ENCODE measurements around the gene GLIS1. TPM values are rescaled to one million over a fixed set of nuclear protein-coding genes. Genes with fewer than 3 reads are reported as not detected.

GLIS1 gene
- total RNA-seq, 1 donor from 2014 or later: 0.16 TPM

DNA sequence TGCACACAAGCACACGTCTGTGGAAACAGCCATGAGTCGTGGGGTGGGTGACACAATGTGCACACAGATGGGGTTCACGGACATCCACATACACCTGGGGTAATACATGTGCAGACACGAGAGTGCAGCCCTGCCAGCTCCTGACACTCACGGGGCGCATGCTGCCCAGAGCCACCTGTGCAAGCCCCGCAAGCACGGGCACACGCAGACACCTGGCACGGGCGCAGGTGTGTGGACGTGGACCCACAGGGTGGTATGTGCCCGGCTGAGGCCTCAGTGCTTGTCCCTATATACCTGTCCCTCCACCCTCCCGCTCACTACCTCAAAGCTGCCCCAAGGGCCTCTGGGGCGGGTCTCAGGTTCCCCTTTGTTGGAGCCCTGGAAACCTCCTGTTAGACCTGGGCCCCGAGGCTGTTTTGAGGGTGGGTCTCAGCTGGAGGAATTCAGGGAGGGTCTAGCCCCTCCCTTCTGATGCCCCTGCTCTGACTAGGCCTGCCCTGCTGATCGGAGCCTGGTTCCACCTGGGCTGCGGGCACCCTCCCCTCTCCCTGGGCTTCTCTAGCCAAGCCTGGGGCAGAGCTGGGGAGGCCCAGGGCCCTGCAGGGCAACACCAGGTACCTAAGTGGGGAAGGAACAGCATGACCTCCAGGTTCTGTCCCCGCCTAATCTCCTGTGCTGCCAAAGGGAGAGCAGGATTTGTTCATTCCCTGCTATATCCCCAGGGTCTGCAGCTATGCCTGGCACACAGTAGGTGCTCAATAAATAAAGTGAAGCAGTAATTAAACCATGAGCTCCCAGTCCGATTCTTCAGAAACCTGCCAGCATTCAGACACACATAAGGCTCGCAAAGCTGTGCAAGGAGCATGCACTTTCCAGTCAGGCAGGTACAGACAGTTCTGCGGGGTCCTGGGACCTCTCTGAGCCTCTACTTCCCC is 230.6 kb downstream of the GLIS1 start:
- Histone ChIP-seq H3K27me3 (ENCODE audit: low read depth) (peaks cover 53% of the 10 kb centered on the region), H3K4me1 (peaks cover 13% of the 10 kb centered on the region), H3K27ac (replicated peaks) (no peak overlapping the region), H3K9me3 (replicated peaks) (no peaks in the 10 kb centered on the region), H3K4me3 (no peak overlapping the region), H3K36me3 (no peaks in the 10 kb centered on the region)
- DNase-seq: no peak
- TF ChIP-seq, protein P1, sequence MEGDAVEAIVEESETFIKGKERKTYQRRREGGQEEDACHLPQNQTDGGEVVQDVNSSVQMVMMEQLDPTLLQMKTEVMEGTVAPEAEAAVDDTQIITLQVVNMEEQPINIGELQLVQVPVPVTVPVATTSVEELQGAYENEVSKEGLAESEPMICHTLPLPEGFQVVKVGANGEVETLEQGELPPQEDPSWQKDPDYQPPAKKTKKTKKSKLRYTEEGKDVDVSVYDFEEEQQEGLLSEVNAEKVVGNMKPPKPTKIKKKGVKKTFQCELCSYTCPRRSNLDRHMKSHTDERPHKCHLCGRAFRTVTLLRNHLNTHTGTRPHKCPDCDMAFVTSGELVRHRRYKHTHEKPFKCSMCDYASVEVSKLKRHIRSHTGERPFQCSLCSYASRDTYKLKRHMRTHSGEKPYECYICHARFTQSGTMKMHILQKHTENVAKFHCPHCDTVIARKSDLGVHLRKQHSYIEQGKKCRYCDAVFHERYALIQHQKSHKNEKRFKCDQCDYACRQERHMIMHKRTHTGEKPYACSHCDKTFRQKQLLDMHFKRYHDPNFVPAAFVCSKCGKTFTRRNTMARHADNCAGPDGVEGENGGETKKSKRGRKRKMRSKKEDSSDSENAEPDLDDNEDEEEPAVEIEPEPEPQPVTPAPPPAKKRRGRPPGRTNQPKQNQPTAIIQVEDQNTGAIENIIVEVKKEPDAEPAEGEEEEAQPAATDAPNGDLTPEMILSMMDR (IDR thresholded peaks at IDR 0.05; ENCODE audit: borderline replicate concordance): no peak
- intact Hi-C loops (cut with micrococcal nuclease): no loop called here

DNA sequence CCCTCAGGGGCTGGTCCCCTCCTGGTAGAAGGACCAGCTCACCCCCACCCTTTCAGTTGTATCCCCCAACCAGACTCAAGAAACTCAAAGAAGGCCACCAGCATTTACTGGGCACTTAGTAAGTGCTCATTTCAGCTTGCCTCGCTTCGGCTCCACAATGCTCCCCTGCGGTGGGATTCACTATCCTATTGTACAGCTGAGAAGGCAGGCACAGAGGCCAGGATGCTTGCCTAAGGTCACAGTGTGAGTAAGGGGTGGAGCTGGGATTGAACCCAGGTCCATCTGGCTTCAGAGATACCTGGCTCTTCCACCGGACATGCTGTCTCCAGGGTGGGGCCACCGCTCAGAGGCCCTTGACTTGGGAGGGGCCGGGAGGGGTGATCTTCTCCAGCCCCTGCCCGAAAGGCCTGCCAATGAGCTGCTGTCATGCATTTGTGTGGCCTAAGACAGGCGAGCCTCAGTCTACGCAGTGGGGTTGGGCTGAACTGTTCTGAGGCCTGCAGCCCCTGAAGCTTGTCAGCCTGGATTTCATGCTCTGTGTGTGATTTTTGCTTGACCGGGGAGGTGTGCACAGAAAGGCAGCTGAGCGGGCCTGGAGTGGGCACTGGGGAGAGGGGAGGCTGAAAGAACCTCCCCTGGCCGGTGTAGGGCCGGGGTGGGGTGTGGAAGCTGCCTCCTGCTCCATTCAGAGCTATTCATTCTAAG is 231.7 kb downstream of the GLIS1 start:
- Histone ChIP-seq H3K4me1 (peaks cover 13% of the 10 kb centered on the region), H3K36me3 (no peaks in the 10 kb centered on the region), H3K27ac (replicated peaks) (no peak overlapping the region), H3K4me3 (no peak overlapping the region), H3K9me3 (replicated peaks) (no peaks in the 10 kb centered on the region), H3K27me3 (ENCODE audit: low read depth) (peaks cover 58% of the 10 kb centered on the region)
- no peak for DNase-seq
- TF ChIP-seq, protein P1 (IDR thresholded peaks at IDR 0.05; ENCODE audit: borderline replicate concordance): no peak
- intact Hi-C loops (cut with micrococcal nuclease): no loop called here

DNA sequence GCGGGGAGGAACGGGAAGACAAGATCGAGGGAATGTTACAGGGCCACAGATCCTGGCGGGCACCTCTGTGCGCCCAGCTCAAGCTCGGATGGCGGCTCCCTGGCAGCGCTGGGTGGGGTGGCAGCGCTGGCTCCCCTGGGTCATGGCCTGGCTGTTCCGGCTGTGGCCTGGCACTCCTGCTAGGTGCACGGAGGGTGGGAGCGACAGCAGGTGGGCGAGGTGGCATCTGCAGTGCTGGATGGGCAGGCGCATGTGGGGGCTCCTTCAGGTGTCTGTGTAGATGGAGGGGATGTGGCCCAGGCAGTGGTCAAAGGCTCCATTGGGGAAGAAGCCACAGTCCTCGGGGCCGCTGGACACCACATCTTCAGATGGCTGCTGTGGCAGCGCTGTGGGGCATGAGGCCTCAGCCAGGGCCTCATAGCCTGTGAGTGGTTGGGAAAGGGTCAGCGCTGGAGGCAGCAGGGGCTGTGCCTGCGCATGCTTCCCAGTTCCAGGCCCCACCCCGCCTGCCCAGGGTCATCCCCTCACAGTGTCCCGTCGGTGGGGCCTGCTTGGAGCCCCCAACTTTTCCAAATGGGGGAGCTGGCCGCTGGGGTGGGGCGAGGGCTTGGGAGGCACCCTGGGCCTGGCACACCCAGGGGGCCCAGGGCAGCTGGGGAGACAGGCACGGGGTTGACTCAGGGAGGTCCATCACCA is 232.5 kb downstream of the GLIS1 start:
- Histone ChIP-seq H3K27me3 (ENCODE audit: low read depth) (peaks cover 61% of the 10 kb centered on the region), H3K27ac (replicated peaks) (no peak overlapping the region), H3K36me3 (no peaks in the 10 kb centered on the region), H3K4me3 (no peak overlapping the region), H3K4me1 (peaks cover 7% of the 10 kb centered on the region), H3K9me3 (replicated peaks) (no peaks in the 10 kb centered on the region)
- no peak for DNase-seq
- intact Hi-C loops (cut with micrococcal nuclease): no loop called here
- TF ChIP-seq, protein P1 (IDR thresholded peaks at IDR 0.05; ENCODE audit: borderline replicate concordance): no peak

DNA sequence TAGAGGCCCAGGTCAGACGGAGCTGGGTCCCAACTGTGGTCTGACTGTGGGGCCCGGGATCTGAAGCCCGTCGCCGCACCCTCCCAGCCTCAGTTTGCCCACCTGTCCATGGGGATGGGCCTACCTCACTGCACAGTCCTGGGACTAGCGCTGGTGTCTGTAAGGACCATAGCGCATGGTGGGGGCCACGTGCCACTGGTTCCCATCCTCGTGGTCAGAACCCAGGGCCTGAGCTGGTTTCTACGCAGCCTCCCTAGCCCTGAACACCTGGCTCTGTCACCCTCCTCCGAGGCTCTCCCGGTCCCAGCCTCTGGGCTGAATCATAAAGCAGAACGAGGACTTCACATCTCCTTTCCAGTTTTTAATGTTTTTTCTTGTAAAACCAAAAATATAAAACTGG is 233.1 kb downstream of the GLIS1 start:
- DNase-seq: no peak
- Histone ChIP-seq H3K4me3 (no peak overlapping the region), H3K9me3 (replicated peaks) (no peaks in the 10 kb centered on the region), H3K4me1 (peaks cover 2% of the 10 kb centered on the region), H3K27ac (replicated peaks) (no peak overlapping the region), H3K36me3 (no peaks in the 10 kb centered on the region), H3K27me3 (ENCODE audit: low read depth) (peaks cover 67% of the 10 kb centered on the region)
- intact Hi-C loops (cut with micrococcal nuclease): no loop called here
- TF ChIP-seq, protein P1 (IDR thresholded peaks at IDR 0.05; ENCODE audit: borderline replicate concordance): no peak

DNA sequence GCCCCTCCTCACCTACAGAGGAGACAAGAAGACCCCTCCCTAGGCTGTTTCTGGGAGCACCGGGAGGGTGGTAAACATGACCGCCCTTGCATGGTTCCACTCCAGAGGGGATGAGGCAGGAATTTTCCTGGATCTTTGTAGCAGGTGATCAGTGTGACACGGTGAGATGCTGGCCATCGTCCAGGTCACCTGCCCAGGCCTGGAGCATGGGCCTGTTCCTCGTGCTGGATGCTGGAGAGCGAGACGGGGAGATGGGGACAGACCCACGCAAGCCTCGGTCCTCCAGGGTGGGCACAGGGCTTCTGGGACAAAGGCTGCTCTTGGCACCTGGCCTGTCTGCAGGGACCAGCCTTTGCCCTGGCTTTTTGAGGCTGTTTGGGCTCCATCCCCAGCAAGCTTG is 233.6 kb downstream of the GLIS1 start:
- no peak for DNase-seq
- Histone ChIP-seq H3K36me3 (no peaks in the 10 kb centered on the region), H3K9me3 (replicated peaks) (no peaks in the 10 kb centered on the region), H3K27me3 (ENCODE audit: low read depth) (peaks cover 72% of the 10 kb centered on the region), H3K4me1 (no peaks in the 10 kb centered on the region), H3K27ac (replicated peaks) (no peak overlapping the region), H3K4me3 (no peak overlapping the region)
- intact Hi-C loops (cut with micrococcal nuclease): no loop called here
- TF ChIP-seq, protein P1 (IDR thresholded peaks at IDR 0.05; ENCODE audit: borderline replicate concordance): no peak
